Caco-2 (cell line): ENCODE data around the gene FAM117B. TPM values are rescaled to one million over a fixed set of nuclear protein-coding genes. Genes with fewer than 3 reads are reported as not detected.

Experiments used
- BruUV-seq: library from RNA; stranded (reverse); fragments of 400-500 nt; replicated peaks from 2 replicates; lab custom pipeline; 2021; lab: Mats Ljungman, UMichigan
- CTCF ChIA-PET: fragments of 300-600 bp; sonication (Branson Sonifier 250); formaldehyde crosslinking; loops from one replicate; lab custom pipeline; 2022; ENCODE audit warnings: antibody characterized with exemption; lab: Charles Lee
- POLR2A ChIA-PET: fragments of 300-600 bp; sonication (Branson Sonifier 250); formaldehyde crosslinking; loops from one replicate; lab custom pipeline; 2022; ENCODE audit warnings: antibody characterized with exemption; lab: Charles Lee
- DNase-seq, 2 experiments: peaks; one replicate each; pipeline versions ENCODE4 v3.0.0 to v3.0.0-alpha.2; 2020 to 2022
- H3K27me3 ChIP-seq: replicated peaks from 2 replicates; pipeline ENCODE4 v1.6.0; 2011; ENCODE audit warnings: low read length; ENCODE audit not compliant: control insufficient read depth, insufficient read depth
- H3K36me3 ChIP-seq: 2 replicates; pipeline ENCODE4 v1.5.1; 2011; ENCODE audit warnings: low read length; ENCODE audit not compliant: control insufficient read depth, insufficient read depth
- H3K4me1 ChIP-seq: fragments of 250-450 bp; sonication (Bioruptor Pico); 2 replicates; pipeline ENCODE4 v1.5.1; 2020; ENCODE audit warnings: mild to moderate bottlenecking
- H3K4me3 ChIP-seq: 2 replicates; pipeline ENCODE4 v1.5.1; 2011; ENCODE audit warnings: low read depth, mild to moderate bottlenecking, control low read depth, low read length
- H3K9me3 ChIP-seq: fragments of 250-450 bp; sonication (Bioruptor Pico); 2 replicates; pipeline ENCODE4 v1.5.1; 2020; ENCODE audit warnings: mild to moderate bottlenecking, moderate library complexity
- H3K27ac Mint-ChIP-seq: one replicate; pipeline ENCODE4 v1.8.0; 2022; ENCODE audit warnings: mixed read lengths; ENCODE audit not compliant: unreplicated experiment
- H3K27me3 Mint-ChIP-seq: one replicate; pipeline ENCODE4 v1.8.0; 2022; ENCODE audit warnings: mixed read lengths; ENCODE audit not compliant: insufficient read depth, unreplicated experiment
- H3K36me3 Mint-ChIP-seq: one replicate; pipeline ENCODE4 v1.8.0; 2022; ENCODE audit warnings: mild to moderate bottlenecking, mixed read lengths; ENCODE audit not compliant: insufficient read depth, unreplicated experiment
- H3K4me1 Mint-ChIP-seq: one replicate; pipeline ENCODE4 v1.8.0; 2022; ENCODE audit warnings: low read depth, mixed read lengths; ENCODE audit not compliant: unreplicated experiment
- H3K4me3 Mint-ChIP-seq: one replicate; pipeline ENCODE4 v1.8.0; 2022; ENCODE audit warnings: mild to moderate bottlenecking, moderate library complexity, mixed read lengths; ENCODE audit not compliant: unreplicated experiment
- H3K9me3 Mint-ChIP-seq: one replicate; pipeline ENCODE4 v1.8.0; 2022; ENCODE audit warnings: mixed read lengths; ENCODE audit not compliant: unreplicated experiment
- intact Hi-C: fragments of 100-400 bp; cut with micrococcal nuclease; formaldehyde crosslinking; loops from one replicate; pipeline ENCODE4 v1.10.0; 2022; ENCODE audit not compliant: unreplicated experiment
- total RNA-seq: library from RNA; stranded (reverse); gene quantifications from 2 replicates; pipeline ENCODE4 v1.2.3, GENCODE V29; 2022
- TF ChIP-seq, protein P1 (sequence below), 2 experiments: fragments of 200-600 bp in 1 of 2; IDR thresholded peaks; 1 replicate in 1 of 2; 2 replicates in 1 of 2; pipeline versions ENCODE4 v1.5.1 to v1.8.0; 2011 to 2022; ENCODE audit warnings: antibody characterized with exemption in 1 of 2, control low read depth in 1 of 2, inconsistent platforms in 1 of 2, low read depth in 1 of 2, low read length in 1 of 2, mild to moderate bottlenecking in 1 of 2, moderate library complexity in 1 of 2; ENCODE audit not compliant: insufficient read depth in 1 of 2, severe bottlenecking in 1 of 2, unreplicated experiment in 1 of 2

FAM117B gene
- total RNA-seq, 1 experiment from 2014 or later = 9.8 TPM

DNA sequence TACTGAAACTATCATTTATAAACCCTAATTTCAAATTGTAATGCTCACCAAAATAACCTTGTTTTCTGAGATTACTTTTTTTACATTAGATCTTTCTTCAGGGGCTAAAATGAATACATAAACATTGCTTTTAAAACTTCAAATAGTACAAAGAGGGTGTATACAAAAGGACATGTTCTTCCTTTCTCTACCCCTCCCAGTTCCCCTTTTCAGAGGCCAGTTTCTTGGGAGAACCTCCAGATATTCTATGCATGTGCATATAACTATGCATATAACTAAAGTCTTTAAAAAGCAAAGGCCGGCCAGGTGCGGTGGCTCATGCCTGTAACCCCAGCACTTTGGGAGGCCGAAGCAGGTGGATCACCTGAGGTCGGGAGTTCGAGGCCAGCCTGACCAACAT is 10.6 kb upstream of the FAM117B start:
- intact Hi-C loops = no loop called here

DNA sequence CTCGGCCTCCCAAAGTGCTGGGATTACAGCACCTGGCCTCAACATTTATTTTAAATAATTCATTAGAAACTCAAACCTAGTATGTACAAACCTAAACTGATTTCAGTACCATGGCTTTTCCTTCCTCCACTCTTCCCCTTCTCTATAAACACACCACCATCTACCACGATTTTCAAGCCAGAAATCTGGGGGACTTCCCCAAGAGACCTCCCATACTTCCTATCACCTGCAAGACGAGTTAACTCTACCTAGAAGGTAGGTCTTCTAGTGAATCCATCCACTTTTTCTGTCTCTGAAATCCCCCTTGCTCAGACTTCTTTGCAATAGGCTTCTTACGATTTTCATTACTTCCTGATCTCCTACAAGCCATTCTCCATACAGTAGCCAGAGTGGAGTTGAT is 7.7 kb upstream of the FAM117B start:
- no peak overlapping the region for H3K27ac Mint-ChIP-seq
- H3K4me1 Mint-ChIP-seq = no peaks in the 10 kb centered on the region
- Histone ChIP-seq H3K9me3 (no peaks in the 10 kb centered on the region), H3K4me1 (no peaks in the 10 kb centered on the region), H3K36me3 (no peaks in the 10 kb centered on the region), H3K27me3 (no peaks in the 10 kb centered on the region), H3K4me3 (no peak overlapping the region)
- no peak overlapping the region for H3K4me3 Mint-ChIP-seq
- intact Hi-C loops = no loop called here
- H3K27me3 Mint-ChIP-seq = no peaks in the 10 kb centered on the region
- H3K36me3 Mint-ChIP-seq = no peaks in the 10 kb centered on the region
- no peak for DNase-seq
- CTCF ChIA-PET = no interaction called here
- POLR2A ChIA-PET = interaction anchor here (1.0 kb wide), 1 partner anchor 39 kb away, joined by 5 read pairs; no protein-coding TSS in a partner anchor
- H3K9me3 Mint-ChIP-seq = no peaks in the 10 kb centered on the region
- TF ChIP-seq, protein P1, sequence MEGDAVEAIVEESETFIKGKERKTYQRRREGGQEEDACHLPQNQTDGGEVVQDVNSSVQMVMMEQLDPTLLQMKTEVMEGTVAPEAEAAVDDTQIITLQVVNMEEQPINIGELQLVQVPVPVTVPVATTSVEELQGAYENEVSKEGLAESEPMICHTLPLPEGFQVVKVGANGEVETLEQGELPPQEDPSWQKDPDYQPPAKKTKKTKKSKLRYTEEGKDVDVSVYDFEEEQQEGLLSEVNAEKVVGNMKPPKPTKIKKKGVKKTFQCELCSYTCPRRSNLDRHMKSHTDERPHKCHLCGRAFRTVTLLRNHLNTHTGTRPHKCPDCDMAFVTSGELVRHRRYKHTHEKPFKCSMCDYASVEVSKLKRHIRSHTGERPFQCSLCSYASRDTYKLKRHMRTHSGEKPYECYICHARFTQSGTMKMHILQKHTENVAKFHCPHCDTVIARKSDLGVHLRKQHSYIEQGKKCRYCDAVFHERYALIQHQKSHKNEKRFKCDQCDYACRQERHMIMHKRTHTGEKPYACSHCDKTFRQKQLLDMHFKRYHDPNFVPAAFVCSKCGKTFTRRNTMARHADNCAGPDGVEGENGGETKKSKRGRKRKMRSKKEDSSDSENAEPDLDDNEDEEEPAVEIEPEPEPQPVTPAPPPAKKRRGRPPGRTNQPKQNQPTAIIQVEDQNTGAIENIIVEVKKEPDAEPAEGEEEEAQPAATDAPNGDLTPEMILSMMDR (IDR thresholded peaks at IDR 0.05; ENCODE audit: insufficient read depth in 1 of 2, low read depth in 1 of 2, low read length in 1 of 2, severe bottlenecking in 1 of 2, unreplicated experiment in 1 of 2) = no peak
- BruUV-seq = no TSS peak

More for the DNA sequence above, 10.6 kb upstream of the FAM117B start:
- no peak overlapping the region for H3K4me3 ChIP-seq
- H3K27me3 ChIP-seq = no peaks in the 10 kb centered on the region
- Mint-ChIP-seq H3K27ac (no peak overlapping the region), H3K4me3 (no peak overlapping the region), H3K9me3 (no peaks in the 10 kb centered on the region), H3K27me3 (no peaks in the 10 kb centered on the region), H3K36me3 (no peaks in the 10 kb centered on the region), H3K4me1 (no peaks in the 10 kb centered on the region)
- H3K36me3 ChIP-seq = no peaks in the 10 kb centered on the region
- DNase-seq = no peak
- ChIA-PET POLR2A (no interaction called here), CTCF (no interaction called here)
- H3K4me1 ChIP-seq = no peaks in the 10 kb centered on the region
- TF ChIP-seq, protein P1 (IDR thresholded peaks at IDR 0.05; ENCODE audit: insufficient read depth in 1 of 2, low read depth in 1 of 2, low read length in 1 of 2, severe bottlenecking in 1 of 2, unreplicated experiment in 1 of 2) = no peak
- H3K9me3 ChIP-seq = no peaks in the 10 kb centered on the region
- no TSS peak for BruUV-seq

DNA sequence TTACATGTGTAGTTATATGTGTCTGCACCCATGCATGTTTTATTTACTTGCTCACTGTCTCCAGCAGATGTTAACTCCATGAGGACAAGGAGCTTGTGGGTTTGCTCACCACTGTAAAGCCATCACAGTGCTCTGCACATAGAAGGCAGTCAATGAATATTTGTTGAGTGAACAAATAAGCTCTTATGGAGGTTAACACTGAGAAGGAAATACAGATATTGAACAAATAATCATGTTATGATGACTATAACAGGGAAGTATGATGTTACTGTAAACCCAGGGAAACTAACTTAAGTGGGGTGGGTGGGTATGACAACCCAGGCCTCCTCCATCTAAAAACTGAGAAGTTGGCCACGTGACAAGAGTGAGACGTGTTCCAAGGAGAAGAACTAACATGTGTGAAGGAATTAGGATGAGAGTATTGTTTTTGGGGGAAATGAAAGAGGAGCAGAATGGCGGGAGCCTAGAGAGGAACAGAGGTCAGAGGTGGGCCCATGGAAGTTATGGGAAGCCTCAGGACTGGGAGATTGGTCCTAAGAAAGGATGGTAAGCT is 6.0 kb upstream of the FAM117B start:
- H3K4me3 ChIP-seq = no peak overlapping the region
- no TSS peak for BruUV-seq
- CTCF ChIA-PET = no interaction called here
- no peaks in the 10 kb centered on the region for H3K4me1 ChIP-seq
- Mint-ChIP-seq H3K4me1 (peaks cover under 1% of the 10 kb centered on the region), H3K4me3 (no peak overlapping the region), H3K27me3 (no peaks in the 10 kb centered on the region), H3K36me3 (no peaks in the 10 kb centered on the region), H3K9me3 (no peaks in the 10 kb centered on the region), H3K27ac (no peak overlapping the region)
- POLR2A ChIA-PET = no interaction called here
- H3K36me3 ChIP-seq = no peaks in the 10 kb centered on the region
- H3K27me3 ChIP-seq = no peaks in the 10 kb centered on the region
- no peak for DNase-seq
- no peaks in the 10 kb centered on the region for H3K9me3 ChIP-seq
- intact Hi-C loops = no loop called here
- TF ChIP-seq, protein P1 (IDR thresholded peaks at IDR 0.05; ENCODE audit: insufficient read depth in 1 of 2, low read depth in 1 of 2, low read length in 1 of 2, severe bottlenecking in 1 of 2, unreplicated experiment in 1 of 2) = no peak
